Measurements from ENCODE around the gene ACTR2.

ACTR2 gene

DNA sequence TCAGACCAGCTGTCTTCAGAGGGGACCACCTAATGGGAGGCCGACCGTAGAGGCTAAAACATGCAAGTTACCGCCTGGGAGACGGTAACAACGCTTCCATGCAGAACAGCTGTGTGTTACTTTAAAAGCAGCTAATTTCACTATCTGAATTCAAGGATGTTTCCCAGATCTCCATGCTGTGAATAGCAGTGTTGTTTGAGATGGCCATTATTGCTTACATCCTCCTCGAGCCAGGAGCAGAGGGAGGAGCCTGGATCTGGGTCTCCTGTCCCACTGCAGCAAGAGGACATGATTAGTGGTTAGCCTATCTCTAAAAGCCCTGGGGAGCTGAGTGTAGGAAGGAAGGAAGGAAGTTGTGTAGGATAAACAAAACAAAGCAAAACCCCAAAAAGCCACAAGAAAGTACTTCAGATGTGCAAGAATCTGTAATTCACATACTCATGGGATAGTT, 50.9 kb downstream of the ACTR2 start:
- DNase-seq (ENCODE audit: low read depth in 2 of 2, low spot score in 1 of 2): no peak

GRCh38 chr2:65279756-65280155, 52.1 kb downstream of the ACTR2 start:
- no peak for DNase-seq (ENCODE audit: low read depth in 2 of 2, low spot score in 1 of 2)

DNA sequence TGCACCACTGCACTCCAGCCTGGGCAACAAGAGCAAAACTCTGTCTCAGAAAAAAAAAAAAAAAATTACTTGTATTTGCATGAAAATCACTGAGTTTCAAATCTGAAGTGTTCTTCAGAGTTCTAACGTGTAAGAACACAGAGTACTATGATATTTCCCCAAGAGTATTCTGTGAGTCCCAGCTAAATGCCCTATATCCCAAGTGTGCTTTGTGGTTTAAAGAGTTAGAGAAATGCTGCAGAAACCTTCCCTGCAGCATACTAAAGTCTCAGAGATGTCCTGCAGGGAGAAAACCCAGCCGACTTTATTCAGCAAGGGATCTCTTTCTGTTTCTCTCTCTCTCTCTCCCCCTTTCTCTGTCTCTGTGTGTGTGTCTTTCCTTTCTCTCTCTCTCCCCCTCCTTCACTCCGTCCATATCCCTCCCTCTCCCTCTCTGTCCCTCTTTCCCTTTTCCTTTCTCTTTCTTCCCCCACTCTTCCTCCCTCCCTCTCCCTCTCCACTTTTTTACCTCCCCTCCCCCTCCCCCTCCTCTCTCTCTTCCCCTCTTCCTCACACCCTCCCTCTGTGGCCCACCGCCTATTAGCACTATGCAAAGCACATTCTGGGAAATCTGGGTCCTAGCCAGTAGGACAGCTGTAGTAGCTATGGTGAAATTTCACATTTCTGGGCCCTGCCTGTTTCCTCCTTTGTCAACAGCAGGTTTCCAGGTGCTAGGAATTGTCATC, 54.2 kb downstream of the ACTR2 start:
- no peak for DNase-seq (ENCODE audit: low read depth in 2 of 2, low spot score in 1 of 2)

DNA sequence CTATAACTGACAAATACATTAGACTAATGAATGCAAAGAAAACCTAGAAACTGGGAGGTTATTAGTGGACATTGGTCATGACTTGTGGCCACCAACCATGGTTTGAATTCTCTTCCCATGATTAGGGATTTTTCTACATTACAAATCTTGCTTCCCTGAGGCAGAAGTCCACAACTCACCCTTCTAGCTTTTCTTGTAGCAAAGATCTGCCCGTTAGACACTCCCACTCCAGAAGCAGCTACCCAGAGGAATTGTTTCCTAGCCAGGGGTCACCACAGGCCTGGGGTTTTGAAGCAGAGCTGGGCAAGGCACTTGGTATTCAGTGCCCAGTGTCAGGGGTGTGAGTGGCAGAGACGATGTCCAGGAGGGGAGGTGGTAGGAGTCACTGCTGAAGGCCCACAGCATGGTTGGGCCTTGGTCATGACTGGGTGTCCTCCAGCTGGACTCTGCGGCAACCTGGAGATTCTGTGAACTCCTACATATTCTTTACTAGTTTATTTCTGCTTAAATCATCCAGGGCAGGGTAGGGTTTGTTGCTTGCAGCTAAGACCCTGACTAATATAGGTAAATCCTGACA, 54.9 kb downstream of the ACTR2 start:
- DNase-seq (ENCODE audit: low read depth in 2 of 2, low spot score in 1 of 2): no peak

- no peak for DNase-seq (ENCODE audit: low read depth in 2 of 2, low spot score in 1 of 2)
These were observed 59.7 kb downstream of the ACTR2 start for GRCh38 chr2:65287364-65287763.

- no peak for DNase-seq (ENCODE audit: low read depth in 2 of 2, low spot score in 1 of 2)
These were observed 63.8 kb downstream of the ACTR2 start for GRCh38 chr2:65291216-65292105.

GRCh38 chr2:65292106-65292400, 64.4 kb downstream of the ACTR2 start:
- no peak for DNase-seq (ENCODE audit: low read depth in 2 of 2, low spot score in 1 of 2)

DNA sequence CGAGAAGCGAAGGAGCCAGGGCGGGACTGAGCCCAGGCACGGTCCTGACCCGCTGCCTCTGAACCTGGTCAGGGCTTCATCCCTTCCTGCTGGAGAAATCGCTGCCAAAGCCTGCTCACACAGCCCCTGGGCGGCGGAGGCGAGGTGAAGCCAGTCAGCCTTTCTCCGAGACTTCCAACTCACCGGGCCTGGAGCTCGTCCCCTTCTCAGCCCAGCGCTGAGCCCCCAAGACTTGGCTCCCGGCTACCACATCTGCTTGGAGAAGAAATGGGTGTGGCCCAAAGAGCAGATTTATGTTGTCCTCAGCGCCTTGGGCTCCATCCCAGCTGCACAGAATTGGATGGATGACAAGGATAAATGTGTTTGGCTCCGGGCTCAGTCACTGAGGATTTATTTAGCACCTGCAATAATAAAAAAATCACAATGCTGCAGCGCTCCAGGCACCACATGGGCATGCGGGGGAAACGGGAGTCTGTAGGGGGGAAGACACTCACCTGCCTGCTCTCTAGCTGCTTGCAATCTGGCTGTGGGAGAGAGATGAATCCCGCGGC, 64.9 kb downstream of the ACTR2 start:
- DNase-seq (ENCODE audit: low read depth in 2 of 2, low spot score in 1 of 2): no peak

- no peak for DNase-seq (ENCODE audit: low read depth in 2 of 2, low spot score in 1 of 2)
These were observed 65.7 kb downstream of the ACTR2 start for GRCh38 chr2:65293376-65293775.

DNA sequence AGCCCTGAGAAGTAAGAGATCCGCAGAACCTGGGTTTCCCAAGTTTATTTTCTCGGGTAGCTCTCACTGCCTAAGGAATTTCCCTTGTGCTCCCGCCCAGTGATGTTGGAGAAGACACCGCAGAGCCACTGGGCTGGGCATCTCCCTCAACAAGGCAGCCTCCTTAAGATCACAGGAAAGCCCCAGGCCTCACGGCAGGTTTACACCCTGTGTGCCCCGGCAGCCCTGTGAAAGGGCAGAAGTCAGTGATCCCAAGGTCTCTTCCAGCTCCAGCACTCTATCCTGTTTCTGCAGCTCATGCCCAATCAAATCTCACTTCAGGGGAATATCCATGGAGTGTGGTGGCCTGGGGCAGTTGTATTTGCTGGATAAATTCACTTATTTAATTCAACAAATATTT, 66.5 kb downstream of the ACTR2 start:
- DNase-seq (ENCODE audit: low read depth in 2 of 2, low spot score in 1 of 2): no peak

- DNase-seq (ENCODE audit: low read depth in 2 of 2, low spot score in 1 of 2): no peak
These were observed 67.1 kb downstream of the ACTR2 start for GRCh38 chr2:65294701-65295100.

GRCh38 chr2:65296971-65297370, 69.3 kb downstream of the ACTR2 start:
- DNase-seq (ENCODE audit: low read depth in 2 of 2, low spot score in 1 of 2): no peak

- no peak for DNase-seq (ENCODE audit: low read depth in 2 of 2, low spot score in 1 of 2)
These were observed 69.9 kb downstream of the ACTR2 start for GRCh38 chr2:65297544-65297943.

GRCh38 chr2:65298089-65298488, 70.5 kb downstream of the ACTR2 start:
- no peak for DNase-seq (ENCODE audit: low read depth in 2 of 2, low spot score in 1 of 2)

GRCh38 chr2:65299246-65299645, 71.6 kb downstream of the ACTR2 start:
- DNase-seq (ENCODE audit: low read depth in 2 of 2, low spot score in 1 of 2): no peak

DNA sequence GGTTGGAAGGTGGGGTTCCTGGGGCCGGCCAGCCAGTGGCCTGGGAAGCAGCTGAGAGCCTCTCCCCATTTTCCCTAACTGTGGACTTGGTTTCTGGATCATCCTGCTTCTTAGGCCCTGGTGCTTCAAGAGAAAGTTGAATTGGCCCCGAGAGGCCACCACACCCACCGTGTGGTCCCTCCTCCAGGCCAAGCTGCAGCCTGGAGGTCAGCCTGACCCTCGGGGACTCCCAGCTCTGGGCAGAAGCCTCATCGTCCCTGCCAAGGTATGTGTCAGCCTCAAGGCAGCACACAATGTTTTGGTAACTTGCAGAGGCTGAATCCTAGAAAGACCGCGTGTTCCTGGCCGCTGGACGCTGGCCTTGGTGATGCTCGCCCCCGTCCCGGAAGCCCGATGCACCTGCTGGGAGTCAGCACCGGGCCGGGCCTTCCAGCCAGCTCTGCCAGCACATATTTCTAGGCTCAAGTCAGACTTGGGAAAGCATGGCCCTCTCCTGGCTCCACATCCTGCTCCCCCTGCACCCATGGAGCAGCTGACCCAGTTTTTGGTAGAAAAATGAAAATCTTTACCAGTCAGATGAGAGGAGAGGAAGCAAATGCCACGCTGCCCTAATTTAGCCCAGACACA, 72.6 kb downstream of the ACTR2 start:
- no peak for DNase-seq (ENCODE audit: low read depth in 2 of 2, low spot score in 1 of 2)

DNA sequence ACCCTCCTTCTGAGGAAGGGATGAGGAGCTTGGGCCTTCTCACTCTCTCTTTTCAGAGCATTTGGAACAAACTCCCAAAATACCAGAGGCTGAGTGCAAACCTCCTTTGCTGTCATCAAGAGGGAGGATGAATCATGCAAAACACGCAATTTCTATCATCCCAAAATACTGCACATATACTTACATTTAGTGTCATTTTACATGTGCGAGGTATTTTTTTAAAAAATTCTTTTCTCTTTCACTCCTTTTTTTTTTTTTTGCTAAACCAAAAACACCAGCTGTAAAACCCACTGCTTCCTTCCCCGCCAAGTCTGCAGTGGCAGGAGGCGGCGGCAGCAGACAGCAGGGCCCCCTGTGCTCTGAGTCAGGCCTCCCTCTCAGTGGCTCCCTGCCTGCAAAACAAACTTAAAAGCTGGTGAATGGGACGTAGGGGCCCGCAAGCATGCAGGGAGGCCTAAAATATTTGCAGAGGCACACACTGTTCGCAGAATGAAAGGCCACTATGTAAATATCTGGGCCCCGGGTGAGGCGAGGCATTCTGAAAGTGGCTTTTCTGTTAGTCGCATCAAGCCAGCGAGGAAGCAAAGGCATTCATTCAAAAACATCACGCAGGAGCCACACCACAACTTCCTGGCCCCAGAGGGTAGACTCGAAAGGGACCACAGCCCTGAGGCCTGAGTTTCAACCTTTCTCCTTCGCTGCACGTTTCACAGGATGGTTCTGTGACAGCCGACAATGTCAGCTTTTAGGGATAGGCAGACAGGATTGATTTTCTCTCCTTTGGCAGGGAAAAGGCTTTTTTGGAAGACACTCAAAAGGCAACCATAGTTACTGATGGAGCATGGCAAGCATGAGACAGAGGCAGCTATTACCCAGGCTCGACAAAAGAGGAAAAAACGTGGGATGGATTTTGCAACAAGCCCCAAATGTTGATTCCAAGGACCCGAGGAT, 73.4 kb downstream of the ACTR2 start:
- peak; percentile 20 to 41 for DNase-seq (ENCODE audit: low read depth in 2 of 2, low spot score in 1 of 2)

- DNase-seq (ENCODE audit: low read depth in 2 of 2, low spot score in 1 of 2): no peak
These were observed 78.3 kb downstream of the ACTR2 start for GRCh38 chr2:65305934-65306333.

DNA sequence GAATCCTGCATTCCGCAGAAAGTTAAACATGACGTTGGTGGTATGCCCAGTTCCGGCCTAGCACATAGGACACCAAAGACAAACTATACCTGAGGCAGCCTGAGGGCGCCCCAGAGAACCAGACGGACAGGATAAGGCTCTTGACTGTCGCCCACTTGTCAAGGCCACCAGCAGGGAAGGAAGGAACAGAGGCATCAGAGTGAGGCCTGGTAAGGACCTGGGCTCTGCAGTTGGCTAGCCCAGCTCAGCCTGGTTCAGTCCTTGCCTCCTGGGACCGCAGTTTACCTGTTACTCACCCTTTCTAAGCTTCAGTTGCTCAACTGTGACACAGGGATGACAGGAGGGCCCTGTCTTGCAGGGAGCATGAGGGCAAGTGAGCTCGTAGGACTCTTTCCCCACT, 82.1 kb downstream of the ACTR2 start:
- no peak for DNase-seq (ENCODE audit: low read depth in 2 of 2, low spot score in 1 of 2)

- no peak for DNase-seq (ENCODE audit: low read depth in 2 of 2, low spot score in 1 of 2)
These were observed 83.4 kb downstream of the ACTR2 start for GRCh38 chr2:65311049-65311448.

Data from stimulated activated CD8-positive, alpha-beta memory T cell treated with anti-CD3 and anti-CD28 coated beads, Interleukin-4, amount 100 ng/mL, for 1 hour (primary cell).